Urinary bladder (tissue), 4 donors: ENCODE data around the gene TNFRSF25. TPM values are rescaled to one million over a fixed set of nuclear protein-coding genes. Genes with fewer than 3 reads are reported as not detected.

Source experiments
- DNase-seq: peaks from one replicate; pipeline ENCODE4 v3.0.0-alpha.2; 2015; ENCODE audit errors: extremely low spot score
- H3K27ac ChIP-seq: one replicate; pipeline ENCODE4 v1.5.1; 2013; ENCODE audit warnings: low read depth, mild to moderate bottlenecking, moderate library complexity
- H3K36me3 ChIP-seq: one replicate; pipeline ENCODE4 v1.6.1; 2013; ENCODE audit warnings: mild to moderate bottlenecking, moderate library complexity; ENCODE audit not compliant: insufficient read depth
- H3K4me1 ChIP-seq: one replicate; pipeline ENCODE4 v1.6.1; 2013; ENCODE audit warnings: mild to moderate bottlenecking, moderate library complexity; ENCODE audit not compliant: insufficient read depth
- H3K4me3 ChIP-seq: one replicate; pipeline ENCODE4 v1.5.1; 2013; ENCODE audit warnings: low read depth, low read length
- WGBS: extraction: QIAGEN DNeasy Blood & Tissue Kit; methylation state at CpG from one replicate; pipeline ENCODE4 v1.1.7; 2013; 5-methylcytosine and 5-hydroxymethylcytosine counted together
- polyA plus RNA-seq: library from polyadenylated mRNA; stranded (reverse); fragments of 200-250 nt; gene quantifications from one replicate; pipeline ENCODE4 v1.2.3, GENCODE V29; 2013
- total RNA-seq: library from RNA; depleted of rRNA; stranded (reverse); fragments of >200 nt; gene quantifications from one replicate; pipeline ENCODE4 v1.2.3, GENCODE V29; 2014
- donor health status: healthy with polysubstance abuse.
- donor health status: healthy.

The TNFRSF25 gene
- total and polyA plus RNA-seq, 2 donors = 4.3 to 7.1 TPM

DNA sequence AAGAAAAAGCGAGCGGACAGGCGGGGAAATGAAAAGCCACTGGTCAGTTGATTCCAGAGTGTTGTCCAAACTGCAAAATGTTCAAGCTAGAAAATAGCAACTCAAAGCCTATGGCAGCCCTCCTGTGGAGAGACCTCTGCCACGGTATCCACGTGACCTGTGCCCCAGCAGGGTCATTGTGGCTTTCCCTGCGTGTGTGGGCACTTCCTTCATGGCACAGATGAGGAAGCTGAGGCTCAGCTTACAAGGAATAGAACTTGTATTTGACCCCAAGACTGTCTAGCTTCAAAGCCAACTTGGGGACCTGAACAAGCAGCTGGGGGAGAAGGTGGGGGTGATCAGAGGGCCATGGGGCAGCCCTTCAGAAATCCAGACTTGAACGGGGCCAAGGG is 41.1 kb upstream of the TNFRSF25 start:
- Histone ChIP-seq H3K4me1 (no peaks in the 10 kb centered on the region), H3K27ac (no peak overlapping the region)
- no peak for DNase-seq

DNA sequence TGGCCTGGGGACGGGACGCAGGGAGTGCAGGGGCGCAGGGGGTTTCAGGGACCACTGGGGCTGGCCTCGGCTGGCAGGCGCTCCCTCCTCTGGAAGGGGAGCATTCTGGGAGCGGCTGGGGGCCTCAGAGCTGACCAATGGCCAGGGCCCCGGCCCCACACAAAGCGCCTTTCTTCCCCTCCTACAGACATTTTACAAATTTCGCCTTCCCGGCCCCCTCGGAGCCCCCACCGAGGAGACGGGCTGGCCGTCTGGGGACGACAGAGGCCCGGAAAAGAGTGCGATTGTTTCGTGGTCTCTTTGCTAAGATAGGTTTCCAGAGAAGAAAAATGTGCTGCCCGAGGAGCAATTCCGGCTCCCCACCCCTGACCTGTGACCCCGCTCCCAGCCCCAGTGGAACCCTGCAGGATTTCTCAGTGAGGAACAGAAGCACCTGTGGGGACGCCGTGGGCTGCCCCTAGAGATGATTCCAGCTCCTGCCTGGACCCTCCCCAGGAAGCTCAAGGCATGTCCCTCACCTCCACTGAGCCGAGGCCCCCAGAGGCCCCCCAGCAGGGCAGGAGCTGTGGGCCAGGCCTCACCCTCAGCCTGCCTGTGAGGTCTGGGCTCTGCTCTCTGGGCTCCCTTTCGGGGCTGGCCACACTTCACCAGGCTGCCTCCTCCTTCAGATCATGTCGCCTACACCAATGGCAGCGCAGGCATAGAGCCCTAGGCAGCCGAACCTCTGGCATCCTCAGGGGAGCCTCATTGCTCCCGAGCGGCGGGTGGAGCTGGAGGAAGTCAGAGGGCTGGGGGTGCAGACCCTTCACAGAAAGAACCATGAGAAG is 40.5 kb upstream of the TNFRSF25 start:
- Histone ChIP-seq H3K4me1 (no peaks in the 10 kb centered on the region), H3K4me3 (no peak overlapping the region), H3K36me3 (no peaks in the 10 kb centered on the region), H3K27ac (no peak overlapping the region)
- DNase-seq = no peak
- 78% methylated on average over 31 of the region's 31 CpGs for WGBS

More for the DNA sequence above, 41.1 kb upstream of the TNFRSF25 start:
- no peak overlapping the region for H3K4me3 ChIP-seq
- 86% methylated on average over 7 of the region's 7 CpGs for WGBS
- no peaks in the 10 kb centered on the region for H3K36me3 ChIP-seq

DNA sequence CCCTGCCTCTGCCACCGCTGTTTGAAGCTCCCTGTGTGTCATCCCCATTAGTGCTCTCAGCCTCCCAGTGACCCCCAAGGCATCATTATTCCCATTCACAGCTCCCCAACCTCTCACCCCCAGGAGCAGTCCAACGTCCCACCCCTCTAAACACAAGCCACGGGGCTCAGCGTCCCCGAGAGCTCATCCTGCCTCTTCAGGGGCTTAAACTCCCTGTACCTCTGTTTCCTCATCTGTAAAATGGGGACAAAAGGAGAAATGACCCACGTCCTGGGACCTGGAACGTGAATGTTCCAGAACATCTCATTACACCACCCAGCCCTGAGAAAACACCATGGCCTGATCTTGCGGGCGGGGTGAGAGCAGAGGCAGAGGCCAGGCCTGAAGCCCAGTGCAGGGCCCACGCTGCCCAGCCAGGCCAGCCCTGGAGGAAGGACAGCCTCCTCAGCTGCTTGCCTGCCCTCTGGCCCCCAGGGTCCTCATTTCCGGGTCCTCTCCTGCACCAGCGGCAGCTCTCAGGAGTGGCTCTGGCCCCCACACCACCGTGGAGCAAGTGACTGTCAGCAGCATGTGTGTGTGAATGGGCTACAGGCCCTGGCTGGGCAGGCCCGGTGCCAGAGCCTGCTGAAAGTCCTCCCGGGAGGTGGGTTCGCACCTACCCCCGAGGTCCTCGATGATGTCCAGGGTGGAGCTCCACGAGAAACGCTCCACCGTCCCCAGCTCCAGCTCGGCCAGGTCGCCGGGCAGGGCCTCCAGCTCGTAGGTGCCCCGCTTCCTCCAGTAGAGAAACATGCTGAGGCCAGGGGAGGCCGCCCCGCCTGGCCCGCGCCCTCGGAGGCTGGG is 39.6 kb upstream of the TNFRSF25 start:
- Histone ChIP-seq H3K36me3 (no peaks in the 10 kb centered on the region), H3K4me1 (no peaks in the 10 kb centered on the region), H3K4me3 (no peak overlapping the region), H3K27ac (no peak overlapping the region)
- 84% methylated on average over 31 of the region's 31 CpGs for WGBS
- no peak for DNase-seq

DNA sequence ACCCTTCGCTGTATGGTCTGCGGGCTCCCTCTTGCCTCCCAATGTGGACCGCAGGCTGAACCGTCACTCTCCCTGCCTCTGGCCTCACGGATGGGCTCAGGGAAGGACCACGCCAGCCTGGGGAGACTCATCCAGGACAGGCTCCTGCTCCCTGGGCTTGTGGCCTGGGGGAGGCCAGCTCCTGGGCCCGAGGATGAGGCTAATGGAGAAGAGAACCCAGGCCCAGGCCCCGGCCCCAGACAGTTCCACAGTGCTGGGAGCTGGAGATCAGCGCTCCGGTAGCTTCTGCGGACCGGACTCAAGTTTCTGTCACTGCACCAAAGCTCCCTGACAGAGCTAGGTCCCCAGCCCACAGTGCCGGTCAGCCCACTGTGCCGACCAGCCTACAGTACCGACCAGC is 38.9 kb upstream of the TNFRSF25 start:
- 93% methylated on average over 15 of the region's 15 CpGs for WGBS
- no peak overlapping the region for H3K27ac ChIP-seq
- no peaks in the 10 kb centered on the region for H3K36me3 ChIP-seq
- H3K4me1 ChIP-seq = no peaks in the 10 kb centered on the region
- DNase-seq = no peak
- H3K4me3 ChIP-seq = no peak overlapping the region

DNA sequence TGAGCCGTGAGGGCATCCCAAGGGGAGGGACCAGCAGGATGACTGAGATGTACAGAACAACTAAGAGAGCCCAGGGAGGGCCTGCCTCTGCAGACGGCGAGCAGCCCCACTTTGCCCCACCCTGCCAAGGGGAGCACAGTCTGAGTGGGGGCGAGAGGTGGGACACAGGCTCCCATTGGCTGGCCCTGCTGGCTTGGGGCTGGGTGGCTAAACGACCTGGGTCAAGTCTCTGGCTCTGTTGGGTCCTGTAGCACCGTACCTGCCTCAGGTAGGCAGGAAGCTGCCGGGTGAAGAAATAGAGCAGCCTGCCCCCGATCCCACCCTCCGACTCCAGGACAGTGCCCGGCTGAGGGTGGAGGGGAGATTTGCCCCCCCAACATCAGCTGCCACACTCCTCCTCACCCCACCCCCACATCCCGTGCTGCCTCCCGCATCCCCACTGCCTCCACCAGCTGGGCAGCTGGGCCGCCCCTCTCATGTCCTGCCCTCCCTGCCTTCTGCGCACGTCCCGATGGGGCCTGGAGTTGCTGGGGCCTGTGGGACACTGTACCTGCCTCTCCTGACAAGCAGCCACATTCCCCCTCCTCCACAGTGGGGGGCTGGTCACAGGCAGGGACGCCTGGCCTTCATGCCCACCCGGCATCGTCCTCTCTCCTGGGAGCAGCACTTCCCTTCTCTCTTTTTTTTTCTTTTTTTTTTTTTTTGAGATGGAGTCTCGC is 38.1 kb upstream of the TNFRSF25 start:
- Histone ChIP-seq H3K4me3 (no peak overlapping the region), H3K4me1 (no peaks in the 10 kb centered on the region), H3K27ac (no peak overlapping the region), H3K36me3 (no peaks in the 10 kb centered on the region)
- 78% methylated on average over 20 of the region's 20 CpGs for WGBS
- no peak for DNase-seq

DNA sequence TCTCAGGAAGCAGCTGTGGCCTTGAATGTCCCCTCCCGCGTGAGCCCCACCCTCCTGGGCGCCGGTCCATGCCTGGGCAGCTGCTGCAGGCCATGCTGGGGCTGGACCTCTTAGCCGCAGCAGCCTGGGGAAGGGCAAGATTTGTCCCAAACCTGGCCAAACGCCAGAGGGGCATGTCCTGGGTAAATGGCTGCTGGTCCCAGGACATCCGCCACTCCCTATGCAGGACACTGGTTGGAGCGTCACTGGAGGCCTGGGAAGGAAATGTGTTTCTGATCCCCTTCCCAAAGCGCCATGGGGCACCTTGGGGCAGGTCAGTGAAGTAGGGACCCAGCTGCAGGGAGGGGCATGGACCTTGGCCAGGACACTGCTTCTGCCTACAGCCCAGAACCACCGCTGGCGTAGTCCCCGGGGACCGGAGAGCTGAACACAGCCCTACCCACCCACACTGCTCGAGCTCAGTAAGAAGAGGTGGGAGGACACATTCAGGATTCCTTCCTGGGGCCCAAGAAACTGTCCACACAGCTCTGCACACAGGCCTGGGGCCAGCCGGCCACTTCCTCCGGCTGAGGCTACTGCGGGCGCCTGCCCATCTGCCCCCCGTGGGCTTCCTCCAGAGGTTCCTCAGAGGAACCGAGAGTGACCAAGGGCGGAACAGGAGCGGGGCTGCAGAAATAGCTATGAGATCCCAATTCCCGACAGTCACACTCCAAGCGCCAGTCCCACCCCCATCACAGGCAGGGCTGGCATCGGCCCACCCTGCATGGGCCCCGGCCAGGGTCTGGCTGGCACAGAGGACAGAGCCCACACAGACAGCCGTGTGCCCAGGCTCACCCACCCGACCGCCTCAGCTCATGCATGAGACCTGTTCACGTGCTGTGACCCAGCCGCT is 36.3 kb upstream of the TNFRSF25 start:
- H3K4me1 ChIP-seq = no peaks in the 10 kb centered on the region
- no peak overlapping the region for H3K4me3 ChIP-seq
- WGBS = 70% methylated on average over 31 of the region's 31 CpGs
- no peak overlapping the region for H3K27ac ChIP-seq
- no peaks in the 10 kb centered on the region for H3K36me3 ChIP-seq
- no peak for DNase-seq

DNA sequence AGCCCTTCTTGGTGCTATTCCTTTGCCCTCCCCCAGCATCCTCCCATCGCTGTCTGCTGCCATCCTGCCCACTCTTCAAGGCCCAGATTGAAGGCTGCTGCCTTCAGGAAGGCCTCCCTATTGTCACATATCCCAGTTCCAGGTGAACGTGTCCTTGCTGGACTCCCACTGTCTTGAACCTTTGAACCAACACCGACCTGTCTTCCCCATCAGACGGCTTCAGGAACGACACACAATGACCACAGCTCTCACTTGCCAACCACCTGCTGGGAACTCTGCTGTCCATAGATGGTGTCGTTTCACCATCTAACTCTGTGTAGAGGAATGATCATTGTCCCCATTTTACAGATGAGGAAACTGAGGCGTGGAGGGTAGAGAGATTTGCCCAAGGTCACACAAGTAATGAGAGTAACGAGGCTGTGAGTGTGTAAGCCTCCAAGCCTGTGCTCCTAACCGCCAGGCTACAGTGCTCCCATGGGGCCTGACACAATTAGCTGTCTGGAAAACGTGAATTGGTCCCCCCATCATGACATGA is 35.4 kb upstream of the TNFRSF25 start:
- H3K4me1 ChIP-seq = no peaks in the 10 kb centered on the region
- WGBS = 86% methylated on average over 10 of the region's 10 CpGs
- no peak overlapping the region for H3K27ac ChIP-seq
- DNase-seq = no peak
- no peak overlapping the region for H3K4me3 ChIP-seq
- no peaks in the 10 kb centered on the region for H3K36me3 ChIP-seq

DNA sequence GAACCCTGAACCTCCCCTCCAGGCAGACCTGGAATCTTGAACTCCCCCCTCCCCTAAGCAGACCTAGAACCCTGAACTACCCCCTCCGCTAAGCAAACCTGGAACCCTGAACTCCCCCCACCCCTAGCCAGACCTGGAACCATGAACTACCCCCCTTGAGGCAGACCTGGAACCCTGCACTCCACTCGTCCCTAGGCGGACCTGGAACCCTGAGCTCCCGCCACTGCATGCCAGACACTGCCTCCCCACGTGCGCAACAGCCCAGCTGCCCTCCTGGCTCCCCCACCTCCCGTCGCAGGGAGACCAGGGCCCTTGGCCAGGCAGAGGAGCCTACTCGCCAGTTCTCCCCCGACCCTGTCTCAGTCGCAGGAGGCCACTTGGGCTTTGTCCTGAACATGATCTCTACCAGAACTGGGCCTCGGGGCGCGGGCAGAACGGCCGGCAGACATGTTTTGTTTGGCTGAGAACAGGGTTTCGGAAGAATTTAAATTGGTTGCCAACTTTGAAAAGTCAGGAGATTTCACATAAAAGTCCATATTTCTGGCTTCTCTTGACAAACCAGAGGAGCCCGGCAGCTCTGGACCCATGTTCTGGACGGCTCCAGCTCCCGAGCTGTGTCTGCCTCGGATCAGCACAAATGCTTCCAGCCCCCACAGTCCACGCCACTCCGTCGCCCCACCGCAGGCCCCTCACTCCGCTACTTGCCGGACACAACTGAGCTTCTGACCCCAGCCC is 34.7 kb upstream of the TNFRSF25 start:
- Histone ChIP-seq H3K4me1 (no peaks in the 10 kb centered on the region), H3K4me3 (no peak overlapping the region), H3K27ac (no peak overlapping the region), H3K36me3 (no peaks in the 10 kb centered on the region)
- DNase-seq = no peak
- WGBS = 80% methylated on average over 27 of the region's 27 CpGs

DNA sequence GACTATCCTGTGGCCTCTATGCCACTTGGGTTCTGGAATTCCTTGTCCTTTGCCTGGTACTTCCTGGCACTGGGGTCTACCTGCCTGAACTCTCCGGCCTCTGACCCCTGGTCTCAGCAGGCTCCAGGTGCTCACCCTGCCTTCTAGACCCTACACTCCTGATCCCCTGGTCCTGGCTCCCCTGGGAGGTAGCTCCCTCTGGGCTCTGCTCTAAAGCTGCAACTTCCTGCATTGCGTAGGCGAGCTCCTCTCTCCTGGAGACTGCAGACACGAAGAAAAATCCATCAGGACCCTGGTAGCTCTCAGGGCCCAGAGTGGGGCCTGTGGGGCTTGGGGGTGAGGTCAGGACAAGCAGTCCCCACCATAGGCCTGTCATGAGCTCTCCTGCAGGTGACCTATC is 33.3 kb upstream of the TNFRSF25 start:
- 88% methylated on average over 4 of the region's 4 CpGs for WGBS
- Histone ChIP-seq H3K4me1 (no peaks in the 10 kb centered on the region), H3K27ac (no peak overlapping the region)

DNA sequence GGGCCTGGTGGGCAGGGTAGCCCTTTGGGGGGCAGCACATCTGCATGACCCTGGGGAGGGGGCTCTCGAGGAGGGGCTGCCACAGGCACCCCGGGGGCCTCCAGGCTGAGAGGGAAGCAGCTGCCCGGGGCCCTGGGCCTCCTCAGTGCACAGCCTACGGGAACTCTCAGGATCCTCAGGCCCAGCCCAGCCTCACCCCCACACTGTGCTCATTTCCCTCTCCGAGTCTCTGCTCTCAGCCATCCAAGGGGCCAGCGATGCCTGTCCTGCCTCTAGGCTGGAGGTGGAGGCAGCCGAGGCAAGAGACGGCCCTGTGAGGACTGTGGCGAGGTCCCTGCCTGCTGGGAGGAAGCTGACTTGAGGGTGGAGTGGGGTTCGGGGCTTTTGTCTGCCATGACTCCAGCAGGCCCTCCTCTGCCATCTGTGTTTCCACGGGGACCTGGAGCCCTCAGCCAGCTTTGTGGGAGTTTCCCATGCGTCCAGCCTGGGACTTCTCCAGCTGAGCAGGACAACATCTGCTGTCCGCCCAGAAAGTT is 32.7 kb upstream of the TNFRSF25 start:
- H3K4me1 ChIP-seq = no peaks in the 10 kb centered on the region
- no peak for DNase-seq

More for the DNA sequence above, 33.3 kb upstream of the TNFRSF25 start:
- Histone ChIP-seq H3K36me3 (no peaks in the 10 kb centered on the region), H3K4me3 (no peak overlapping the region)
- DNase-seq = no peak

DNA sequence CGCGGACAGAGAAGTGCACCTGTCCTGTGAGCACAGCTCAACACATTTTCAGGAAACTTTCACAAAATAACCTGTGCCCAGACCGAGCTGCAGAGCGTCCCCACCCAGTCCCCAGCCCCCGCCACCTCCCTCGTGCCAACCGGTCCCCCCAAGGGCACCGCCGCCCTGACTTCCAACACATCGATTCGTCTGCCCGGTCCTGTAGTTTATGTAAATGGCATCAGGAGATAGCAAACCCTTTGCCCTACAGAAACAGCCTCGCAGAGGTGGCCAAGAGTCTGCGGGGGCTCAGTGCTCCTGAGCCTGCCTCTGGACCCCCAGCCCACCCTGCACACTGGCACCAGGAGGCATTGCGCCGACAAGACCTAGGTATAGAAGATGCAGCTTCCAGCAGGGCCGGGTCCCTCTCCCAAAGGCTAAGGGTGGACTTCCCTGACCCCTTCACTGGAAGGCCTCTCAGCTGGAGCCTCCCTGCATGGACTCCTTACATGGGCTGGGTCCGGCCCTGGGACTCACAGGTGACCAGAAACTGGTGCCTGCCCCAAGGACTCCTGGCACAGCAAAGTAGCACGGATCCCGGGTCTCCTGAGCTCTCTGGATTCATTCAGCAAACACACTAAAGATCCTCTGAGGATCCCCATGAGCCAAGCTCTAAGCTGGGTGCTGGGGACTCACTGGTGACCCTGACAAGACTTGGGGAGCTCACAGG is 32.0 kb upstream of the TNFRSF25 start:
- WGBS = 51% methylated on average over 20 of the region's 20 CpGs
- Histone ChIP-seq H3K4me1 (no peaks in the 10 kb centered on the region), H3K36me3 (no peaks in the 10 kb centered on the region), H3K27ac (no peak overlapping the region), H3K4me3 (peak overlapping the region; percentile 62)
- no peak for DNase-seq

More for the DNA sequence above, 32.7 kb upstream of the TNFRSF25 start:
- Histone ChIP-seq H3K36me3 (no peaks in the 10 kb centered on the region), H3K27ac (no peak overlapping the region), H3K4me3 (no peak overlapping the region)
- WGBS = 65% methylated on average over 13 of the region's 13 CpGs
